Astrocyte (in vitro differentiated cells and primary cell): ENCODE measurements around the gene ANO2. TPM values are rescaled to one million over a fixed set of nuclear protein-coding genes. Genes with fewer than 3 reads are reported as not detected.

Experiments used
- DNase-seq: peaks from one replicate; pipeline ENCODE4 v3.0.0-alpha.2; 2010; ENCODE audit warnings: low read depth
- FAIRE-seq: peaks from 2 replicates; lab custom pipeline; 2011; peaks lifted over from hg19 to GRCh38; lab: Jason Lieb, UNC
- H2AFZ ChIP-seq: 2 replicates; pipeline ENCODE4 v1.6.0; 2012; ENCODE audit warnings: low read depth, low read length, inconsistent platforms
- H3K27ac ChIP-seq: 2 replicates; pipeline ENCODE4 v1.5.1; 2011; ENCODE audit warnings: low read depth, low read length, inconsistent platforms
- H3K27me3 ChIP-seq: 2 replicates; pipeline ENCODE4 v1.6.0; 2011; ENCODE audit warnings: low read length, inconsistent platforms; ENCODE audit not compliant: insufficient read depth
- H3K36me3 ChIP-seq: 2 replicates; pipeline ENCODE4 v1.5.1; 2011; ENCODE audit warnings: low read length, inconsistent platforms; ENCODE audit not compliant: insufficient read depth
- H3K4me1 ChIP-seq: 2 replicates; pipeline ENCODE4 v1.5.1; 2011; ENCODE audit warnings: low read length, inconsistent platforms; ENCODE audit not compliant: insufficient read depth
- H3K4me2 ChIP-seq: 2 replicates; pipeline ENCODE4 v1.6.0; 2012; ENCODE audit warnings: low read length, inconsistent platforms
- H3K4me3 ChIP-seq: 2 replicates; pipeline ENCODE4 v1.5.1; 2011; ENCODE audit warnings: low read depth, mild to moderate bottlenecking, low read length, inconsistent platforms; ENCODE audit not compliant: insufficient read depth
- H3K79me2 ChIP-seq: 2 replicates; pipeline ENCODE4 v1.6.0; 2012; ENCODE audit warnings: mild to moderate bottlenecking, low read length, inconsistent platforms; ENCODE audit not compliant: insufficient read depth
- H3K9ac ChIP-seq: 2 replicates; pipeline ENCODE4 v1.6.0; 2012; ENCODE audit warnings: mild to moderate bottlenecking, low read length, inconsistent platforms
- H3K9me3 ChIP-seq: 2 replicates; pipeline ENCODE4 v1.5.1; 2012; ENCODE audit warnings: low read depth, mild to moderate bottlenecking, low read length, inconsistent platforms; ENCODE audit not compliant: insufficient read depth
- H4K20me1 ChIP-seq: 2 replicates; pipeline ENCODE4 v1.6.0; 2012; ENCODE audit warnings: low read length, inconsistent platforms; ENCODE audit not compliant: insufficient read depth
- H3K27ac Mint-ChIP-seq: one replicate; pipeline ENCODE4 v1.8.0; 2021; ENCODE audit warnings: mild to moderate bottlenecking, mixed read lengths; ENCODE audit not compliant: unreplicated experiment
- H3K27me3 Mint-ChIP-seq: one replicate; pipeline ENCODE4 v1.8.0; 2021; ENCODE audit warnings: low read depth, mixed read lengths; ENCODE audit not compliant: unreplicated experiment
- H3K36me3 Mint-ChIP-seq: one replicate; pipeline ENCODE4 v1.8.0; 2021; ENCODE audit warnings: low read depth, mixed read lengths; ENCODE audit not compliant: unreplicated experiment
- H3K4me1 Mint-ChIP-seq: one replicate; pipeline ENCODE4 v1.8.0; 2021; ENCODE audit warnings: low read depth, mixed read lengths; ENCODE audit not compliant: unreplicated experiment
- H3K4me3 Mint-ChIP-seq: one replicate; pipeline ENCODE4 v1.8.0; 2021; ENCODE audit warnings: mild to moderate bottlenecking, moderate library complexity, mixed read lengths; ENCODE audit not compliant: unreplicated experiment
- H3K9me3 Mint-ChIP-seq: one replicate; pipeline ENCODE4 v1.8.0; 2021; ENCODE audit warnings: mild to moderate bottlenecking, mixed read lengths; ENCODE audit not compliant: unreplicated experiment
- EZH2 ChIP-seq: IDR thresholded peaks from 2 replicates; pipeline ENCODE4 v1.6.1; 2012; ENCODE audit warnings: mild to moderate bottlenecking, low read length, inconsistent platforms; ENCODE audit not compliant: insufficient read depth
- total RNA-seq: library from RNA; stranded (reverse); gene quantifications from 2 replicates; pipeline ENCODE4 v1.2.1, GENCODE V29; 2021
- TF ChIP-seq, protein P1 (sequence below): IDR thresholded peaks from 2 replicates; pipeline ENCODE4 v1.5.1; 2011; ENCODE audit warnings: low read depth, mild to moderate bottlenecking, inconsistent platforms, low read length, moderate library complexity; ENCODE audit not compliant: insufficient read depth

The ANO2 gene
- total RNA-seq, 1 donor from 2014 or later: 0.93 TPM

GRCh38 chr12:5960783-5961182 is 15.7 kb upstream of the ANO2 start:
- no peak for TF ChIP-seq EZH2
- TF ChIP-seq, protein P1, sequence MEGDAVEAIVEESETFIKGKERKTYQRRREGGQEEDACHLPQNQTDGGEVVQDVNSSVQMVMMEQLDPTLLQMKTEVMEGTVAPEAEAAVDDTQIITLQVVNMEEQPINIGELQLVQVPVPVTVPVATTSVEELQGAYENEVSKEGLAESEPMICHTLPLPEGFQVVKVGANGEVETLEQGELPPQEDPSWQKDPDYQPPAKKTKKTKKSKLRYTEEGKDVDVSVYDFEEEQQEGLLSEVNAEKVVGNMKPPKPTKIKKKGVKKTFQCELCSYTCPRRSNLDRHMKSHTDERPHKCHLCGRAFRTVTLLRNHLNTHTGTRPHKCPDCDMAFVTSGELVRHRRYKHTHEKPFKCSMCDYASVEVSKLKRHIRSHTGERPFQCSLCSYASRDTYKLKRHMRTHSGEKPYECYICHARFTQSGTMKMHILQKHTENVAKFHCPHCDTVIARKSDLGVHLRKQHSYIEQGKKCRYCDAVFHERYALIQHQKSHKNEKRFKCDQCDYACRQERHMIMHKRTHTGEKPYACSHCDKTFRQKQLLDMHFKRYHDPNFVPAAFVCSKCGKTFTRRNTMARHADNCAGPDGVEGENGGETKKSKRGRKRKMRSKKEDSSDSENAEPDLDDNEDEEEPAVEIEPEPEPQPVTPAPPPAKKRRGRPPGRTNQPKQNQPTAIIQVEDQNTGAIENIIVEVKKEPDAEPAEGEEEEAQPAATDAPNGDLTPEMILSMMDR: no peak
- DNase-seq (no peak), FAIRE-seq (no peak)
- Mint-ChIP-seq H3K9me3 (no peaks in the 10 kb centered on the region), H3K27ac (no peak overlapping the region), H3K36me3 (no peaks in the 10 kb centered on the region), H3K4me1 (peaks cover 6% of the 10 kb centered on the region), H3K27me3 (peaks cover 12% of the 10 kb centered on the region), H3K4me3 (no peak overlapping the region)
- Histone ChIP-seq H3K36me3 (no peaks in the 10 kb centered on the region), H3K27me3 (peaks cover 8% of the 10 kb centered on the region), H4K20me1 (no peaks in the 10 kb centered on the region), H2AFZ (no peak overlapping the region), H3K4me3 (no peak overlapping the region), H3K4me1 (no peaks in the 10 kb centered on the region), H3K9me3 (no peaks in the 10 kb centered on the region), H3K79me2 (no peaks in the 10 kb centered on the region), H3K9ac (no peak overlapping the region), H3K27ac (no peak overlapping the region), H3K4me2 (no peak overlapping the region)

- Histone ChIP-seq H3K9ac (no peak overlapping the region), H3K4me3 (no peak overlapping the region), H3K4me1 (no peaks in the 10 kb centered on the region), H3K79me2 (no peaks in the 10 kb centered on the region), H3K36me3 (no peaks in the 10 kb centered on the region), H4K20me1 (no peaks in the 10 kb centered on the region), H3K27ac (no peak overlapping the region), H2AFZ (no peak overlapping the region), H3K27me3 (peaks cover 7% of the 10 kb centered on the region), H3K4me2 (no peak overlapping the region), H3K9me3 (no peaks in the 10 kb centered on the region)
- H3K27me3 Mint-ChIP-seq: peaks cover 8% of the 10 kb centered on the region
- FAIRE-seq (no peak), DNase-seq (no peak)
- no peak overlapping the region for H3K4me3 Mint-ChIP-seq
- no peaks in the 10 kb centered on the region for H3K36me3 Mint-ChIP-seq
- H3K4me1 Mint-ChIP-seq: no peaks in the 10 kb centered on the region
- no peaks in the 10 kb centered on the region for H3K9me3 Mint-ChIP-seq
- TF ChIP-seq EZH2: no peak
- TF ChIP-seq, protein P1: no peak
- H3K27ac Mint-ChIP-seq: no peak overlapping the region
These were observed 11.9 kb upstream of the ANO2 start for GRCh38 chr12:5956987-5957386.

GRCh38 chr12:5954661-5955060 is 9.6 kb upstream of the ANO2 start:
- Histone ChIP-seq H3K4me2 (no peak overlapping the region), H3K27me3 (peaks cover 10% of the 10 kb centered on the region), H3K36me3 (no peaks in the 10 kb centered on the region), H4K20me1 (no peaks in the 10 kb centered on the region), H3K9me3 (no peaks in the 10 kb centered on the region), H3K27ac (no peak overlapping the region), H2AFZ (no peak overlapping the region), H3K4me3 (no peak overlapping the region), H3K79me2 (no peaks in the 10 kb centered on the region), H3K4me1 (no peaks in the 10 kb centered on the region), H3K9ac (no peak overlapping the region)
- Mint-ChIP-seq H3K36me3 (no peaks in the 10 kb centered on the region), H3K27me3 (peaks cover 19% of the 10 kb centered on the region), H3K27ac (no peak overlapping the region), H3K4me3 (no peak overlapping the region), H3K4me1 (no peaks in the 10 kb centered on the region), H3K9me3 (no peaks in the 10 kb centered on the region)
- TF ChIP-seq, protein P1: no peak
- TF ChIP-seq EZH2: no peak
- DNase-seq: no peak
- FAIRE-seq: no peak
